ENCODE data around the gene CHST6.
"Not testable (repeated sequence)": the region's sequence is repeated elsewhere in the genome, so short reads cannot be mapped to it uniquely, and the experiment has no call there.

Gene CHST6

DNA sequence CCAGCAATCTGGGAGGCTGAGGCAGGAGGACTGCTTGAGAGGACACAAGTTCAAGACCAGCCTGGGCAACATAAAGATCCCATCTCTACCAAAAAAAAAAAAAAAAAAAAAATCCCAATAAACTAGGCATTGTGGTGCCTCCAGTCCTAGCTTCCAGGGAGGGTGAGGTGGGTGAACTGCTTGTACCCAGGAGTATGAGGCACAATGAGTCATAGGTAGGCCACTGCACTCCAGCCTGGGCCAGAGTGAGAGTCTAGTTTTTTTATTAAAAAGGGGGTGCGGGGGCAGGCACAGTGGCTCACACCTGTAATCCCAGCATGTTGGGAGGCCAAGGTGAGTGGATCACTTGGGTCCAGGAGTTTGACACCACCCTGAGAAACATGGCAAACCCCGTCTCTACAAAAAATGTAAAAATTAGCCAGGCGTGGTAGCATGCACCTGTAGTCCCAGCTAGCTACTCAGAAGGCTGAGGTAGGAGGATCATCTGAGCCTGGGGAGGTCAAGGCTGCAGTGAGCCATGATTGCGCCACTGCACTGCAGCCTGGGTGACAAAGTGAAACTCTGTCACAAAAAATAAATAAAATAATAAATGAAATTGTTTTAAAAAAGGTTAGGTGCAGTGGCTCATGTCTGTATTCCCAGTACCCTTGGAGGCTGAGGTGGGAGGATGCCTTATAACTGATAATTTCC, 7.8 kb upstream of the CHST6 start:
- DNase-seq: no peak

DNA sequence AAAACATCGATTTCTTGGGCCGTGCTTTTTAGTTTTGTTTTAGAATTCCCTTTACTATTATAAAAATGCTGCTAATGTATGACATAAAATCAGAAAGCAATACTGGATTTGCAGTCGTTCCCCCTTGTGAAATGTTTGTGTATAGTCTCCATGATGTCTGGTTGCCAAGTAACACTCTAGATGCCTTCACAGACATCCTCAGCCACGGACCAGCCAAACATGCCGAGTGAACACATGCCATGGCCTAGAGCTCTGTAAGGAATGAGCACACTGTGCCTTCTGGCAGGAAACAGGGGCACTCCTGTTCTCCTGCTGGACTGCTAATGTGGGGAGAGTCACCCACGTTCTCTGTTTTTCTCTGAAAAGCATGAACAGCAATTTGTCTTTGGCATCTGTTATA, 6.6 kb upstream of the CHST6 start:
- not testable (repeated sequence) for DNase-seq

DNA sequence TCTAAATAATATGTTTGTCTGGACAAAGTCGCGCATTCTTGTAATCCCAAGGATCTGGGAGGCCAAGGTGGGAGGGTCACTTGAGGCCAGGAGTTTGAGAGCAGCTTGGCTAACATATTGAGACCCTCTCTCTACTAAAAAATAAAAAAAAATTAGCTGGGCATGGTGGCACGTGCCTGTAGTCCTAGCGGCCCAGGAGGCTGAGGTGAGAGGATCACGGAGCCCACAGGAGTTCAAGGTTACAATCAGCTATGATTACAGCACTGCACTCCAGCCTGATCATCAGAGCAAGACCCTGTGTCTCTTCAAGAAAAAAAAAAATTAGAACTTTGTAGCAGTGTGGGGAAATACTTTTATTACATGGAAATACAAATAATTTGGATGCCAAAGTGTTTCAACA, 6.1 kb upstream of the CHST6 start:
- no peak for DNase-seq

DNA sequence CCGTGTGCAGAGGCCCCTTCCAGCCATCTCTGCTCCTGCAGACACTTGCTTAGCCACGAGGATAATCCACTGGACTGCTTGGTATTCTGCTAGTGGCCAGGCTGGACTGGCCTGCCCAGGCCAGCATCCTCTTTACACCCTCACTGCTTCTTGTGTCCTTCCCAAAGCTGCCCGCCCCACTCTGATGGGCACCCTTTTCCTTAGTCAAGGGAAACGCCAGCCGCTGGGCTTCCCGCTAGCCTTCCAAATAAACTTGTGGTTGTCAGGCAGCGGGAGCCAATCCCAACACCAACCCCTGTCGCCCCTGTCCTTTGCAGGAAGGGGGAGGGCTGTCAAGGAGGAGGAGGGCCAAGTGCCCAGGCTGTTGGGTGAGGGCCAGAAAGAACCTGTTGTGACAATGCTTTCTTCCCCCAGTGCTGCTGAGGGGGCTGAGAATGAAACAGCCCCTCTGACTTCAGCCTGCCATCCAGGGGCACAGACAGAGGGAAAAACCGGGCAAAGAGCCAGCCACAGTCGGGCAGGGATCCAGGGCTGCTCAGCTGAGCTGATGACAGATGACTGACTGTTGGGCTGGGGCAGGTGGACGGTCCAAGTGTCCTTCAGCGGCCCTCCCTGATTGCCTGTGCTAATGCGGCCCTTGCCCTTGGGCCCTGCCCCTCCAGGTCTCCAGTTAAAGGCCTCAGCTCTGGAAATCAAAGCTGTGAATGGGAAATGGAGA, 3.5 kb upstream of the CHST6 start:
- not testable (repeated sequence) for DNase-seq

DNA sequence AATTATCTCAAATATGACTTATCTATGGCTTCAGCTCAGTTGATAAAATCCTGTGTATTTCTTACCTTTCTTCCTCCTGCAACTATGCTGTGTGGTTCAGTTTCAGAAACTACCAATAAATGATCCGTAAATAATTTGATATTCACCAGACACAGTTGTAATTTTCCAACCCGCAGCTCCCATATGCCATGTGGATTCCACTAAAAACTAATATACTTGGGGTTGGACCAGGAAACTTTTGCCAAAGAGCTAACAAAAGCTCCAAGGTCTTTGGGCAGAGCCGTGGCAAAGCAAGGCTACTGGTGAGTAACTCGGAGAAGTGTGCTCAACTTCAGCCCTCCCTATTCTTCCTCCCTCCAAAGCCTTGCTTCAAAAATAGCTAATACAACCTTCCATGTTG, 2.3 kb upstream of the CHST6 start:
- no peak for DNase-seq

DNA sequence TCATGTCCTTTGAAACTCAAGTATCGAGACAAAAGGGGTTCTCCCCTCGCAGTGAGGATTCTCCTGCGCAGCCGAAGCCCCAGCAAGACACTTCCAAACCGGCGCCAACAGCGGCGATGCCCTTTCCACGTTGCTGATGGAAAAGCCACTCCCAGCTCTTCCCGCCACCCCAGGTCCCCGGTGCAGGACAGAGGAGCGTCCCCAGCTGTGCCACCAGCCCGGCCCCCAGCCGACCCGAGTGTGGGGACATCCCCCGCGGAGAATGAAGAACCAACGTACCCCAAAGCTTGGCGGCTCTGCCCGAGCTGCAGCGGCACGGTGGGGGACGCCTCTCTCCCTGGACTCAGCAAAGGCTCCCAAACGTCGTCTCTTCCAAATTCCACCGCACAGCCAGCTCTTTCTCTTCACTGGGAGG, 573 bp downstream of the CHST6 start:
- no peak for DNase-seq

DNA sequence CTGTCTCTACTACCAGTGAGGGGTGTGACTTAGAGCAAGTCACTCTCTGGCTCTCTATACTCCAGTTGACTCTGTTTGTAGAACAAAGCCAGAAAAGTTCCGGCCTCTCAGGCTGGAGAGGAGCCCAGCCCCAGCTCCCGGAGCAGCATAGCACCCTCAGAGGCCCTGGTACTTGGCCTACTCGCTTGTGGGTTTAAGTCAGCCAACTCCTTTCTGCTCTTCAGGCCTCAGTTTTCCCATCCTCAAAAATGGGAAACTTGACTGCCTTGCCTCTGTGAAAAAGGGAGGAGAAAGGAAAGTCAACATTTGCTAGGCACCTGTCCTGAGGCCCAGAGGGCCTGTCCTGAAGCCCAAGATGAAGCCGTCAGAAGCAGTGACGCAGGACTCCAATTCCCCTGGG, 1.1 kb downstream of the CHST6 start:
- DNase-seq: no peak

DNA sequence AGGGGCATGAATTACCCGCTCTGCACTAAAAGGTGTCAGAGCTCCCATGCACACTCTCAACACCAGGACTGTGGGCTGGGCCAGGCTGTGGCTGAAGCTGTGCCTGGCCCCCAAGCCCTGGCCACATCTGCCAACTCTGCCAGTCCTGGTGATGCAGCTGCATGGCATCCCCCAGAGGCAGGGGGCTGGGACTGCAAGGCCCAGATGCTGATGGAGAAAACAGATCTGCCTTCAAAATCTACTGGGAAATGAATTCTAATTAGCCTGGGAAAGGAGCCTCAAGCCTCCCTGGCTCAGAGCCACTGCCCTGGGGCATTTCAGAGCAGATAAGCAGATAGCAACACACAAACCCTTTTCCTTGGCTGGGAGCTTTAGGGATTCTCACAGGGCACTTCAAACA, 3.4 kb downstream of the CHST6 start:
- DNase-seq: peak; percentile 79

DNA sequence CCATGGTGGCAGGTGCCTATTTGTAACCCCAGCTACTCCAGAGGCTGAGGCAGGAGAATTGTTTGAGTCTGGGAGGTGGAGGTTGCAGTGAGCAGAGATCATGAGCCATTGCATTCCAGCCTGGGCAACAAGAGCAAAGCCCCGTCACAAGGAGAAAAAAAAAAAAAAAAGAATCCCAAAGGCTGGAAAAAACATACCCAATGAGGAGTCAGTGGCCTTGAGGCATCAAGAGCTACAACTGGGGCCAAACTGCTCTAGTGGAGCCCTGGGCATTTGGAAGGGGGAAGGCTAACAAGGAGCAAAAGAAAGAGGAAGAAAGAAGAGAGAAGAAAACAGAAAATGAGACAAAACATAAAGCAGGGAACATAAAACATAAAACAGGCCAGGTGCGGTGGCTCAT, 6.9 kb downstream of the CHST6 start:
- no peak for DNase-seq

DNA sequence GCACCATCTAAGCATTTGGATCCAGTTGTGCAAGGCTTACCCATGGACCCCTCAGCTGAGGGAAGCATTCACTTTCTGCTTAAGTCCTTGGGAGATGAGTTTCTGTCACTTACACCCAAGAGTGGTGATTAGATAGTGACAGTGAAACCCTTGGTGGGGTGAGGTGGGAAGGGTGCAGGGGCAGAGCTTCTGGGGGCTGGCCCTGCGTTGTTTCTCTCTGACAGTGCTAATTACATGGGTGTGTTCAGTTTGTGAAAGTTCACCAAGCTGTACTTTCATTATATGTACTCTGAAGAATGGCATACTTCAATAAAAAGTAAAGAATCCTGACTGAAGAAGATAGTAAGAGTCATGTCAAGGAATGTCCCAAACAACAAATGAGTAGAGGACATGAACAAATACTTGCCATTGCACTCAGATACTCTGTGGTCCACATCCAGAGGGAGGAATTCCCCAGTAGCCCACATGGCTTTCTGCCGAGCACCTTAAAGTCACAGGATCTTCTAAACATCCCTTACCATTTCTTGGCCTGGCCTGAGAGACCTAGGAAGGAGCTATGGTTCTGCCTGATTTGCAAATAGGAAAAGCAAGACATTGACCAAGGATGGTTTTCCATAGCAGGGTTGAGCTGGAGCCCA, 8.4 kb downstream of the CHST6 start:
- DNase-seq: no peak

DNA sequence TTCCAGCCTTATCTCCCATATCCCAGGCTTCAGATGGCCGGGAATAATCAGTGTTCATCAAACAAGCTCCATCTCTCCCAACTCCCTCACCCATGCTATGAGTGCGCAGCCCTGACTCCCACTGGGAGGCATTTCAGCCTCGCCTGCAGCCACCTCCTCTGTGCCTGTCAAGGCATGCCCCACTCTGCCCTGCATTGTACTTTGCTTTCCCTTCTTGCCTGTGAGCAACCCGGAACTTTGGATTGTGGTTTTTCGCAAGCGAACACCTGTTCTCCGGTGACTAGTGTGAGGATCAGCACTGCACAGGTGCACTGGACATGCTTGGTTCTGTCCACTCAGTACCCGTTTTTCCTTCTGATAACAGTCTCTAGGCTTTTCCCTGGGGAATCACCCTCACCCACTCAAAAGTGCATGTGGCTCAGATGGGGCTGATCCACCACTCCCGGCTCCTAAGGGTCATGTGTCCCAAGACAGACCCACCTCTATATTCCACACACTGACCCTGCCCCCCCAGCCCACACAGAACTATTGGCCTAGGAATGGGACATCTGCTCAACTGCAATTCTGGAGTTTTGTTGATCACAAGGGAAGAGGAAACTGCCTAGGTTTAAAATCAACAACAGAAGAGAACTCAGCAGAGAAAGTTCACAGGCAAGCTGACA, 9.1 kb downstream of the CHST6 start:
- peak; percentile 40 for DNase-seq

DNA sequence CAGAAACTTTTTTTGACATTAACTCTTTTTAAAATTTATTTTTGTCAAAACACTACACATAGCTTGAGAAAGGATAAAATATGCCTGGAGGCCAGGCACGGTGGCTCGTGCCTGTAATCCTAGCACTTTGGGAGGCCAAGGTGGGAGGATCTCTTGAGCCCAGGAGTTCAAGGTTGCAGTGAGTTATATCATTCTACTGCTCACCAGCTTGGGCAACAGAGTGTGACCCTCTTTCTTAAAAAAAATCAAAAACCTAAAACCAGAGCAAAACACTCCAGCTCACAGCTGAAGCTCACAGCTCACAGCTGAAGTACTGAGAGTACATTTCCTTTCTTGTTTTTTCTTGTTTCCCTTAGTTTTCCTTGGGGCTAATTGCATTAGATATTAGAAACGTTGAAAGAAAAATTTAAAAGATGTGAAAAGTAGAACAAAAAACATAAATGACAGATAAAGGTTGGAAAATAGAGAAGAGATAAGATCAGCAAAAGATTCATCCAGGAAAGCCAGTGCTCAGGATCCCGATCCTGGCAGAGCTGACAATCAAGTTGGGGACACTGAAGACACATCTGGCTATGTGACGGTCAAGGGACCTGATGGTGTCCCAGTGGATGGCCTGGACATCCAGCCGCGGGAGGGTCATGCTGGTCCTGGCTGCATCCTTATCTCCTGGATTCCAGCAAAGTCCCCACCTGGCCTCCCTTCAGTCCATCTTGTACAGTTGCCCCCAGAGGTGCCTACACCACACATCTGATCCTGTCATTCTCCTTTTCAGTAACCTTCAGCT, 9.8 kb downstream of the CHST6 start:
- DNase-seq: no peak

DNA sequence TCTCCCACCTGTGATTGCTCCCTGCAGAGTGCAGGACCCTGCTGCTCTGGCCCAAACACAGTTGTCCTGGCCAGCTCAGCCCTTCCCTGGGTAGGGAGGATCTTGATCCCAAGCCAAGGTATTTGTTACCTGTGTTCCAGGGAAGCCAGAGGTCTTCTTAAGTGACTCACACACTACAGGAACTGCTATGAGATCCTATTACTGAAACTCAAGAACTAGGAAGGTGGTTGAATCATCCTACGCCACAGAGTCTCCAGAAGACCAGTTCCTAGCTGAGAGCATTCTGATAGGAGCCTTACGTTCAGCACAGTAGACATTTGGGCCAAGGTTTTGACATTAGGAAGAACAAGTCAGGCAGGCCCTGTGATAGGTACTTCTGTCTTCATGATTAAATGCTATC, 12.0 kb downstream of the CHST6 start:
- no peak for DNase-seq

DNA sequence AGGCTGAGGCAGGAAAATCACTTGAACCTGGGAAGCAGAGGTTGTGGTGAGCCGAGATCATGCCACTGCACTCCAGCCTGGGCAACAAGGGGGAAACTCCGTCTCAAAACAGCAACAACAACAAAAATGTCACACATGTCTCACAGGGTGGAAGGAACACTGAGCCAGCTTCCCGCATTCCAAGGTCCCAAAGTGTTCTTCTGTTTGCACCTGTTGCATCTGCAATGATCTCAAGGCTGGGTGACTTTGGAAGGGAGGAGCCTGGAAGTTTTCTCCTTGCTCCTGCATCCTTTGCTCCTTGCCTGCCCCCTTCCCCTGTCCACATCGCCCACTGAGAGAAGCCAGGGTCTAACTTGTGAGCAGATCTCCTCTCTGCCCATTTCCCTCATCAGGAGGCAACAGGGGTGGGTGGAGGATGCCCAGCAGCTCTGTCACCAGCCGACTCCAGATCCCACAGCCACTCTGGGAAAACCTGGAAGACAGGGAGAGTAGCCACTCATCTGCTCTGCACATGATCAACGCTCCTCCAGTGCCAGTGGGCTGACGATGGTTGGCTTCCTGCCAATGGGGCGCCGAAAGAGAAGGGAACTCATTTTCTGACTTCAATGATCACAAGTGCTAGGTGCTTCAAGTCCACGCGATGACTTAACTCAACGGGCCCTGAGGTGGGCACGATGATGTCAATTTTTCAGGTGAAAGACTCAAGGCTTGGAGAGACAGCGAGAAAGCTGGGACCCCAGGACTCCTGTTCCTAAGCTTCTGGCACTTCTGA, 12.6 kb downstream of the CHST6 start:
- DNase-seq: no peak

DNA sequence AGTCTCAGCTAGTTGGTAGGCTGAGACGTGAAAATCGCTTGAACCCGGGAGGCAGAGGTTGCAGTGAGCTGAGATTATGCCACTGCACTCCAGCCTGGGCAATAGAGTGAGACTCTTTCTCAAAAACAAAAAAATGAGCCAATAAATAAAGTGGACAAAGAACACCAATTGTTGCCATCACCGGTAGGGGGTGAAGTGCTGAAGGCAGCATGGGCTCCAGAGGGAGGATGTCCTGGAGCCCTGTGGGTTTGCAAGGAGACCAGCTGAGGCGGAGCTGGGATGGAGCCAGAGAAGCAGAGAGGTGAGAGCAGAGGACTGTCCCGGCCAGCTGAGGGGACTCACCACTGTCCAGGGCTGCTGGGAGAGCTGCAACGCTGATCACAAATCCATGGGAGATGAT, 13.8 kb downstream of the CHST6 start:
- no peak for DNase-seq

DNA sequence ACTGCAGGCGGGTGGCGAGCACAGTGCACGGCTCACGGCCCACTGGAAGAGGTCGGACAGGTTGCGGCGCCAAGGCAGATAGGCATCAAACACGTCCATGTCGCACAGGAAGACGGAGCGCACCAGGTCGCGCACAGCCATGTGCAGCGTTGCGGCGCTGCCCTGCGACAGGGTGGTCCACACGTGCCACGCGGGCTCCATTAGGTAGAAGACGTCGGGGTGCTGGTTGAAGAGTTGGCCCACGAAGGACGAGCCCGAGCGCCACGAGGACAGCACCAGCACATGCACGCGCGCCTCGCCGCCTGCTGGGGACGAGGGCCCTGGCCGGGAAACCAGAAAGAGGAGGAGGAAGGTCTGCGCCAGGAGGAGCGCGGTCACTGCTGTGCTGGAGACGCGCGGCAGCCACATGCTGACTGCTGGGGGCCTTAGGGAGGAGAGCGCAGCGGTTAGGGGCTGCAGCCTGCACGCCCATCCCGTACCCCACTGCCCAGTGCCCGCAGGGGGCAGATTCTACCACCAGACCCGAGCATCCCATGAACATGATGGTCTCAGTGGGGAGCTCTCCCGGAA, 15.7 kb downstream of the CHST6 start:
- DNase-seq: no peak

DNA sequence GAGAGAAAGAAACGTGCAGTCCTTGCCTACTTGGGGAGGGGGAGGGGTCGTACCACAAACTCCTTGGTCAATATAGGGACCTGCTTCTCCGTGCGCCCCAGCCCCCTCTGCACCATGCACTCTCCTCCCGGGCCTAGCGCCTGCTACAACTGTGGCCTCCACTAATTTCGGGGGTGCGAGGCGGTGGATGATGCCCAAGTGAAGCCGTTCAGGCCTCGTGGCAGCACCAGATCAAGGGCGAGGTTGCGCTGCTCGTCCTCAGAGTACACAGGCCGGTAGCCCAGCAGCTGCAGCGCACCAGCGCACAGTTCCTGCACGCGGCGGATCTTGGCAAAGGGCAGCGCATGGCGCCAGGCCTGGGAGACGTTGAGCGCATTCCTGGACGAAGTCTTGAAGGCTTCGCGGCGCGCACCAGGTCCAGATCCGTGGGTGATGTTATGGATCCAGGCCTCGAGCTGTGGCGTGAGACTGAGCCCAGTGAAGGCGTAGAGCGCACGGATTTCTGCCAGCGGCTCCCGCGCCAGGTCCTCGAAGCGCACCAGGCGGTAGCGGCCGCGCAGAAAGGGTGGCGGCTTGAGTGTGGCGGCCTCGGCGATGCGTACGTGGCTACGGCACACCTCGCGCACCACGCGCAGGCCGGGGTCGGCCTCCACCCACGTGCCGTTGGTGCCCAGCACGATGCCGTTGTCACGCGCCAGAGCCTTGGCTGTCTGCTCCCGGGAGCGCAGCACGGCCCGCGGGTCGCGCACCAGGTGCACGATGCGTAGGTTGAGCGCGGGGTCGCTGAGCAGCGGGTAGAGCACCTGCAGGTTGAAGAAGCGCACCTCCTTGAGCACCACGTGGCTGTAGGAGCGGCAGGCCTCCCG, 16.5 kb downstream of the CHST6 start:
- DNase-seq: no peak

DNA sequence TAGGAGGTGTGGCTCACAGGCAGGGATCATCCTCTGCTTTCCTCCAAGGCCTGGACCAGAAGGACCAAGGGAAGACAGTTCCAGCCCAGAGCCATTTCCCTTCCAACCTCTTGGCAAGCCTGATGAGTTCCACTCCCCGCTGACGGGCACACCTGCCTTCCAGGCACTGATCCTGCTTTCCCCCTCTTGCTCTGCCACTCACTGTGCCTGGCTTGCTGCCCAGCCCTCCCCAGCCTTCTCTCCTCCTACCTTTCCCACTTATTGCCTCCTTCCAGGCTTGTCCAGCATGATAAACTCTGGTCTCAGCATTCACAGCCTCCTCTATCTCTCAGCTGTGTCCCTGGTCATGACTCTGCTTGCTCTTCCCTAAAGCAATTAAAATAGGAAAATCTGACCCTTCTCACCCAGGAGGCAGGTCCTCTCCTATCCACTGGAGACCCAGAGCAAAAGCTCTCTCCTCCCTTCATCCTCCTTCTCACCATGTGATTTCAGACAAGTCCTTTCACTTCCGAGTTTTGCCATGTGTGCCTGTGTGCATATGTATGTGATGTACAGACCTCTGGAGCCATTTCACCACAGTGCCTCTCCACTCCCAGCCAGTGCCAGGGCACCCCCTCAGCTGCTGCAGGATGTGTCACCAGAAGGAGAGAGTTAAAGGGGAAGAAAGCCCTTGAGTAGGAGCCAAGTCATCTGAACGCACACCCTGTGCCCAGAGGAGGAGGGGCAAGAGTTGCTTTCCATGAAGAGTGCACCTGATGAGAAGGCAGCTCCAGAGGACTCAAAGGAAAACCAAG, 17.4 kb downstream of the CHST6 start:
- DNase-seq: peak; percentile 14

DNA sequence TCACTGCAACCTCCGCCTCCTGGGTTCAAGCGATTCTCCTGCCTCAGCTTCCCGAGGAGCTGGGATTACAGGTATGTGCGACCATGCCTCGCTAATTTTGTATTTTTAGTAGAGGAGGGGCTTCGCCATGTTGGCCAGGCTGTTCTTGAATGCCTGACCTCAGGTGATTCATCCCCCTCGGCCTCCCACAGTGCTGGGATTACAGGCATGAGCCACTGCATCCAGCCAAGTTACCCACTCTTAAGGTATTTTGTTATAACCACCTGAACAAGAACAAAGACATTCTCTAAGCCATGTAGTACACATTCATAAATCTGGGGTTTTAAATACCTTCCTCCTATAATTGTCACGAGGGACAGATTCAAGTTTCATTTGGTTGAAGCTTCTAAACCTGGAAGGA, 18.4 kb downstream of the CHST6 start:
- DNase-seq: no peak

DNA sequence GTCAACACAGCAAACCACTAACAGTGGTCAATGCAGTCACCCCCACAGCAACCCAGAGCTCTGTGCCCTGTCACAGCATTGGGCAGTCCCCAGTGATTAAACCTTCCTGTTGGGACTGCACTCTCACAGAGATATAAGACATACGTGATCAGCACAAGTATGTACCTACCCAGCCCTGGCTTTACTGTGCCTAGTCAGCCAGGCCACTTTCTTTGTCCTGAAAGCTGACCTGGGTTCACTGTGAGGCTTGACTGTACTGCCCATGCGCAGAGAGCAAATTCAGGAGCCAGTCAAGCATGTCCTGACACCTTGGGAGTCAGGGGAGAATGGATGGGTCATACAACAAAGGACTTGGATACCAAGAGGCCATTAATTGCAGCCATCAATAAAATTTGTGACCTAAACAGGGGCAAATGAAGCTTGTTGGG, 19.8 kb downstream of the CHST6 start:
- DNase-seq: no peak
